PC-9 (cell line): ENCODE measurements around the gene SUCO. TPM values are rescaled to one million over a fixed set of nuclear protein-coding genes. Genes with fewer than 3 reads are reported as not detected.

Experiments used
- BruUV-seq: library from RNA; stranded (reverse); fragments of 400-500 nt; replicated peaks from 2 replicates; lab custom pipeline; 2021; lab: Mats Ljungman, UMichigan
- CTCF ChIA-PET: fragments of 300-600 bp; sonication (Branson Sonifier 250); formaldehyde crosslinking; loops from one replicate; lab custom pipeline; 2022; ENCODE audit warnings: antibody characterized with exemption; lab: Charles Lee
- POLR2A ChIA-PET: fragments of 300-600 bp; sonication (Branson Sonifier 250); formaldehyde crosslinking; loops from one replicate; lab custom pipeline; 2022; ENCODE audit warnings: antibody characterized with exemption; ENCODE audit not compliant: unreplicated experiment; lab: Charles Lee
- DNase-seq, 2 experiments: peaks; one replicate each; pipeline versions ENCODE4 v3.0.0 to v3.0.0-alpha.2; 2015 to 2022; ENCODE audit warnings: mixed read lengths in 1 of 2
- H2AFZ ChIP-seq: fragments of 200-600 bp; sonication (generic); 2 replicates; pipeline ENCODE4 v1.8.1; 2017; ENCODE audit warnings: antibody characterized with exemption
- H3F3A ChIP-seq: fragments of 200-600 bp; sonication (generic); 2 replicates; pipeline ENCODE4 v1.8.1; 2017; ENCODE audit warnings: antibody characterized with exemption, mild to moderate bottlenecking, low read depth; ENCODE audit not compliant: insufficient read depth
- H3K27ac ChIP-seq: fragments of 200-600 bp; sonication (generic); 2 replicates; pipeline ENCODE4 v1.6.1; 2016; ENCODE audit warnings: mixed run types
- H3K27me3 ChIP-seq: fragments of 200-600 bp; sonication (generic); 2 replicates; pipeline ENCODE4 v1.6.1; 2016; ENCODE audit warnings: low read depth, mixed run types; ENCODE audit not compliant: insufficient read depth
- H3K36me3 ChIP-seq: fragments of 200-600 bp; sonication (generic); 2 replicates; pipeline ENCODE4 v1.6.1; 2016; ENCODE audit warnings: low read depth, mixed run types
- H3K4me1 ChIP-seq: fragments of 200-600 bp; sonication (generic); replicated peaks from 2 replicates; pipeline ENCODE4 v1.6.1; 2016; ENCODE audit warnings: mixed run types; ENCODE audit not compliant: insufficient read depth
- H3K4me2 ChIP-seq: fragments of 200-600 bp; sonication (generic); 2 replicates; pipeline ENCODE4 v1.6.1; 2017; ENCODE audit warnings: mixed run types
- H3K4me3 ChIP-seq: fragments of 200-600 bp; sonication (generic); 2 replicates; pipeline ENCODE4 v1.6.1; 2016; ENCODE audit warnings: mixed run types
- H3K79me2 ChIP-seq: fragments of 200-600 bp; sonication (generic); 2 replicates; pipeline ENCODE4 v1.6.1; 2017; ENCODE audit warnings: low read depth, mixed run types
- H3K9me2 ChIP-seq: fragments of 200-600 bp; sonication (generic); 2 replicates; pipeline ENCODE4 v1.8.1; 2017; ENCODE audit warnings: mild to moderate bottlenecking; ENCODE audit not compliant: insufficient read depth
- H3K9me3 ChIP-seq: fragments of 200-600 bp; sonication (generic); 2 replicates; pipeline ENCODE4 v1.8.1; 2016; ENCODE audit warnings: low read depth; ENCODE audit not compliant: insufficient read depth
- H4K20me1 ChIP-seq: fragments of 200-600 bp; sonication (generic); 2 replicates; pipeline ENCODE4 v1.8.1; 2017; ENCODE audit not compliant: insufficient read depth
- CTCF ChIP-seq: fragments of 200-600 bp; sonication (generic); conservative IDR thresholded peaks from 2 replicates; pipeline ENCODE4 v1.6.1; 2017; ENCODE audit warnings: mixed run types, antibody characterized with exemption, mild to moderate bottlenecking, moderate library complexity
- EZH2 ChIP-seq: fragments of 200-600 bp; sonication (generic); IDR thresholded peaks from 2 replicates; pipeline ENCODE4 v1.8.0; 2017; ENCODE audit warnings: antibody characterized with exemption, low read depth
- intact Hi-C: fragments of 100-400 bp; cut with micrococcal nuclease; formaldehyde crosslinking; loops from one replicate; pipeline ENCODE4 v1.10.0; 2022; ENCODE audit not compliant: unreplicated experiment
- total RNA-seq: library from RNA; stranded (reverse); gene quantifications from 2 replicates; pipeline ENCODE4 v1.2.3, GENCODE V29; 2021

SUCO gene
- total RNA-seq, 1 experiment from 2014 or later: 34.0 TPM

- H3K4me1 ChIP-seq: peaks cover 10% of the 10 kb centered on the region; the same call in 1 of the 2 replicates
- H4K20me1 ChIP-seq: no peaks in the 10 kb centered on the region
- no peaks in the 10 kb centered on the region for H3K79me2 ChIP-seq
- CTCF ChIA-PET: no interaction called here
- no TSS peak for BruUV-seq
- no peak overlapping the region for H3K27ac ChIP-seq
- peaks cover 9% of the 10 kb centered on the region for H3K9me3 ChIP-seq
- H3K27me3 ChIP-seq: no peaks in the 10 kb centered on the region
- H3K4me2 ChIP-seq: no peak overlapping the region
- no peak for DNase-seq
- no peak overlapping the region for H3K4me3 ChIP-seq
- no peaks in the 10 kb centered on the region for H3K9me2 ChIP-seq
- POLR2A ChIA-PET: no interaction called here
- no peaks in the 10 kb centered on the region for H3K36me3 ChIP-seq
- TF ChIP-seq CTCF (no peak), EZH2 (no peak)
- peaks cover 3% of the 10 kb centered on the region; the same call in 1 of the 2 replicates for H3F3A ChIP-seq
- intact Hi-C loops: no loop called here
- no peak overlapping the region for H2AFZ ChIP-seq
These were observed 93.9 kb downstream of the SUCO start for GRCh38 chr1:172626845-172627244.

GRCh38 chr1:172627702-172628101 lies 94.8 kb downstream of the SUCO start:
- Histone ChIP-seq H3K27ac (no peak overlapping the region), H3K4me3 (no peak overlapping the region), H3K9me3 (peaks cover 9% of the 10 kb centered on the region), H3K4me2 (no peak overlapping the region), H3K9me2 (no peaks in the 10 kb centered on the region), H2AFZ (0 out of 2 replicates have a peak overlapping the region, but pooled peaks have one; percentile 1), H3F3A (peaks cover 3% of the 10 kb centered on the region; the same call in 1 of the 2 replicates), H3K27me3 (no peaks in the 10 kb centered on the region), H3K4me1 (peaks cover 10% of the 10 kb centered on the region; the same call in 1 of the 2 replicates), H3K79me2 (no peaks in the 10 kb centered on the region), H3K36me3 (no peaks in the 10 kb centered on the region), H4K20me1 (no peaks in the 10 kb centered on the region)
- ChIA-PET CTCF (no interaction called here), POLR2A (no interaction called here)
- intact Hi-C loops: no loop called here
- BruUV-seq: no TSS peak
- TF ChIP-seq EZH2: no peak
- TF ChIP-seq CTCF: no peak
- DNase-seq: no peak

- Histone ChIP-seq H3K36me3 (no peaks in the 10 kb centered on the region), H3K4me3 (no peak overlapping the region), H3K4me2 (no peak overlapping the region), H2AFZ (0 out of 2 replicates have a peak overlapping the region, but pooled peaks have one; percentile 1), H3K9me3 (peaks cover 9% of the 10 kb centered on the region), H3K9me2 (no peaks in the 10 kb centered on the region), H3K27ac (no peak overlapping the region), H3F3A (peaks cover 3% of the 10 kb centered on the region; the same call in 1 of the 2 replicates), H3K4me1 (peaks cover 10% of the 10 kb centered on the region; the same call in 1 of the 2 replicates), H4K20me1 (no peaks in the 10 kb centered on the region), H3K79me2 (no peaks in the 10 kb centered on the region), H3K27me3 (no peaks in the 10 kb centered on the region)
- no peak for DNase-seq
- TF ChIP-seq CTCF: no peak
- TF ChIP-seq EZH2: no peak
- BruUV-seq: no TSS peak
- intact Hi-C loops: no loop called here
- ChIA-PET POLR2A (no interaction called here), CTCF (no interaction called here)
These were observed 95.5 kb downstream of the SUCO start for GRCh38 chr1:172628401-172628800.
